ENCODE data around the gene SCAMP2.

Gene SCAMP2

DNA sequence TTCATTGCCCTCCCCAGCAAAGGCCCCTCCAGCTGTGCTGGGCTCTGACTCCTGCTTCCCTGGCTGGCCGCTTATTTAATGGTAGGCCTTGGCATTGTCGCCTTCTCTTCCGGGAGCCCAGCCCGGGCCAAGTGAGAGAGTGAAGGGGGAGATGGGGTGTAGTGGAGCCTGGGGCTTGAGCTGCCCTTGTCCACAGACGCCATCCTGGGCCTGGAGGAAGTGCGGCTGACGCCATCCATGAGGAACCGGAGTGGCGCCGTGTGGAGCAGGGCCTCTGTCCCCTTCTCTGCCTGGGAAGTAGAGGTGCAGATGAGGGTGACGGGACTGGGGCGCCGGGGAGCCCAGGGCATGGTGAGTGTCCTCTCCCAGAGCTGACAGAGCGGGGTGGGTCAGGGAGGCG is 57.2 kb downstream of the SCAMP2 start:
- no peak for DNase-seq

GRCh38 chr15:74815121-74815934 is 57.8 kb downstream of the SCAMP2 start:
- DNase-seq = no peak

- no peak for DNase-seq
Observed at GRCh38 chr15:74812533-74812932, 60.6 kb downstream of the SCAMP2 start, which contains the start of gene LMAN1L. LMAN1L (plus strand) TSS chr15:74812835; CDS start chr15:74812855, 20 bp downstream.

DNA sequence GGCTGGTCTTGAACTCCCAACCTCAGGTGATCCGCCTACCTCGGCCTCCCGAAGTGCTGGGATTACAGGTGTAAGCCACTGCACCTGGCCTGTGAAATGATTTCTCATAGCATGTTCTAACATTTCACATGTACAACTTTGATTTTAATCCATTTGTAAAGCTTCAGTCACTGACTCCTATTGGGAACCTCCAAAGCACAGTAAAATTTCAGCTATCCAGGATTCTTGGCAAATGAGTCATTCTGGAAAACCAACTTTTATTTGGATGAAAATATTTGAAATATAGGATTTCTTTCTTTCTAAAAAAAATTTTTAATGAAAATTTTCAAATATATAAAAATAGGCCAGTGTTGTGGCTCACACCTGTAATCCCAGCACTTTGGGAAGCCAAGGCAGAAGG is 63.2 kb downstream of the SCAMP2 start:
- no peak for DNase-seq

GRCh38 chr15:74809242-74809641 is 63.9 kb downstream of the SCAMP2 start:
- no peak for DNase-seq

DNA sequence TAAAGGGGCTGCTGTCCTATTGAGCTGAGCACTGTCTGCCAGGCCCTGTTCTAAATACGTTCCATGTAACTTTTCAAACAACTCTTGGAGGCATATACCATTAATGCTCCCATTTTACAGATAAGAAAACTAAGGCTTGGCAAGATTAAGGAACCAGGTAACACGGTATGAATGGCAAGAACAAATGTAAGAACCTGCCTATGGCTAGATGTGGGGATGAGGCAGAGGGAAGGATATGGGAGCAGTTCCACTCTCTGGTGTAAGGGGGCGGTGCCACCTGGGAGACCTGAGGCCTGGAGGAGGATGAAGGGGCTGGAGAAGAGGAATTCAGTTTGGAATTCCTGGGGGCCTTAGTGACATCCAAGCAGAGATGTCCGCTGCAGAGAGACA is 64.3 kb downstream of the SCAMP2 start:
- no peak for DNase-seq

GRCh38 chr15:74808078-74808839 is 64.9 kb downstream of the SCAMP2 start:
- DNase-seq = no peak

GRCh38 chr15:74807282-74807681 is 65.9 kb downstream of the SCAMP2 start:
- no peak for DNase-seq

- DNase-seq = no peak
Observed at GRCh38 chr15:74804935-74805334, 68.2 kb downstream of the SCAMP2 start.

DNA sequence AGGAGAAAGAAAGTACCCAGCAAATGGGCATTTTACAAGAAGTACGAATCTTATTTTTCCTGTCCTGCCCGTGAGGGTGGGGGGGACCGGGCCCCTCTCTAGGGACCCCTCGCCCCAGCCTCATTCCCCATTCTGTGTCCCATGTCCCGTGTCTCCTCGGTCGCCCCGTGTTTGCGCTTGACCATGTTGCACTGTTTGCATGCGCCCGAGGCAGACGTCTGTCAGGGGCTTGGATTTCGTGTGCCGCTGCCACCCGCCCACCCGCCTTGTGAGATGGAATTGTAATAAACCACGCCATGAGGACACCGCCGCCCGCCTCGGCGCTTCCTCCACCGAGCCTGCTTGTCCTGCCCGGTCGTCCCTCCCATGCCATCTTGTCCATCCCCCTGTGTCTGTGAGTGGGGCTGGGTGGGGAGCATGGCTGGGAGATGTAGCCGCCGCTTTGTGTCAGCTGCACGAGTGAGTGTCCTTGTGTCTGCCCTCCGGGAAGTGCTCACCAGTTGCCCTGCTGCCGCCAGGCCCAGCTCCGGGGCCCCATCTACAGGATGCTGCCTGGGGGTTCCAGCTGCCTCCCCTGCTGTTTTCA is 70.2 kb downstream of the SCAMP2 start:
- DNase-seq = no peak

DNA sequence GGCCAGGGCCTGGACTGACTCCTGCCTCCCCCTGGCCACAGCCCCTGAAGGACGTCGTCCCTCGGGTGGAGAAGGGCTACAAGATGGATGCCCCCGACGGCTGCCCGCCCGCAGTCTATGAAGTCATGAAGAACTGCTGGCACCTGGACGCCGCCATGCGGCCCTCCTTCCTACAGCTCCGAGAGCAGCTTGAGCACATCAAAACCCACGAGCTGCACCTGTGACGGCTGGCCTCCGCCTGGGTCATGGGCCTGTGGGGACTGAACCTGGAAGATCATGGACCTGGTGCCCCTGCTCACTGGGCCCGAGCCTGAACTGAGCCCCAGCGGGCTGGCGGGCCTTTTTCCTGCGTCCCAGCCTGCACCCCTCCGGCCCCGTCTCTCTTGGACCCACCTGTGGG is 70.9 kb downstream of the SCAMP2 start:
- DNase-seq = no peak

DNA sequence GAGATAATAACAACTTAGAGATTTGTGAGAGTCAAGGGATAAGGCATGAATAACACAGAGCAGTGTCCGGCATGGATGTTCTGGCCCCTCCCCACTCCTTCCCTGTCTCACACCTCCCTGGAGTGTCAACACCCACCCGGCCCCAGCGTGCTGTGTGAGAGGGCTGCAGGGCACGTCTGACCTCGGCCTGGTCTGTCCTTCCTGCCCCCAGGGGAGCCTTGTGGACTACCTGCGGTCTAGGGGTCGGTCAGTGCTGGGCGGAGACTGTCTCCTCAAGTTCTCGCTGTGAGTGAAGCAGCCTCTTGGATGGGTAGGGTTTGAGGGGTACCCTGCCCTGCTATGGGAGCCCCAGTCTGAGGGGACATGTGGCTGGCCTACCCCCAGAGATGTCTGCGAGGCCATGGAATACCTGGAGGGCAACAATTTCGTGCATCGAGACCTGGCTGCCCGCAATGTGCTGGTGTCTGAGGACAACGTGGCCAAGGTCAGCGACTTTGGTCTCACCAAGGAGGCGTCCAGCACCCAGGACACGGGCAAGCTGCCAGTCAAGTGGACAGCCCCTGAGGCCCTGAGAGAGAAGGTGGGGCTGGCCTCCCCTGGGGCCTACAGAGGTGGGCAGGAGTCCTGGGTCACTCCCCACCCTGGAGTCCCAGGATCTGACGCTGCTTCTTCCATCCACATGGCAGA is 71.7 kb downstream of the SCAMP2 start:
- no peak for DNase-seq

- no peak for DNase-seq
Observed at GRCh38 chr15:74800559-74801094, 72.5 kb downstream of the SCAMP2 start.

DNA sequence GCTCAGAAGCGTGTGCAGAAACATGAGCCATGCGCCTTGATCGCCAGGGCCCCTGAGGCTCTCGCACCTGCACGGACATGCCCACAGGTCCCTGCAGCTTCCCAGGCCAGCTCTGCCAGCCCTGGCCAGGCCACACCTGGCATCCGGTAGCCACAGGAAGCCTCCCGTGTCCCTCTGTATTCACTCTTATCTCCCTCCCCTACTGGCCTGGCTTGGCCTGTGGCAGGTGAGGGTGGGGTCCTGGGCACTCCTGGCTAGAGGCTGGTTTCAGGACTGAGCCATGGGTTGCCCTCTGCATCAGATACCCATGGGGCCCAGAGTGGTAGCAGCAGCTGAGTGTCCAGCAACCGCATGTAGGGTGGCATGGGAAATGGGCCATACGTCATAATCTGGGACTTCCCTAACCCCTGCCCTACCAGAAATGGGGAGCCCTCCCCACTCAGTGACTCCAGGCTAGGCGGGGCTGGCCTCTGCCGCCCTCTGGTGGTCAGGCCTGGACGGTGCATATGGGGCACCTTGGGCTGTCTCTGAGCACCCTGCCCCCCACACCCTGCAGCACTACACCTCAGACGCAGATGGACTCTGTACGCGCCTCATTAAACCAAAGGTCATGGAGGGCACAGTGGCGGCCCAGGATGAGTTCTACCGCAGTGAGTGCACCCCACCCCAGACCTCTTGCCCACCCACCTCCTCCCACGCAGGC is 73.2 kb downstream of the SCAMP2 start:
- DNase-seq = peak; percentile 68

DNA sequence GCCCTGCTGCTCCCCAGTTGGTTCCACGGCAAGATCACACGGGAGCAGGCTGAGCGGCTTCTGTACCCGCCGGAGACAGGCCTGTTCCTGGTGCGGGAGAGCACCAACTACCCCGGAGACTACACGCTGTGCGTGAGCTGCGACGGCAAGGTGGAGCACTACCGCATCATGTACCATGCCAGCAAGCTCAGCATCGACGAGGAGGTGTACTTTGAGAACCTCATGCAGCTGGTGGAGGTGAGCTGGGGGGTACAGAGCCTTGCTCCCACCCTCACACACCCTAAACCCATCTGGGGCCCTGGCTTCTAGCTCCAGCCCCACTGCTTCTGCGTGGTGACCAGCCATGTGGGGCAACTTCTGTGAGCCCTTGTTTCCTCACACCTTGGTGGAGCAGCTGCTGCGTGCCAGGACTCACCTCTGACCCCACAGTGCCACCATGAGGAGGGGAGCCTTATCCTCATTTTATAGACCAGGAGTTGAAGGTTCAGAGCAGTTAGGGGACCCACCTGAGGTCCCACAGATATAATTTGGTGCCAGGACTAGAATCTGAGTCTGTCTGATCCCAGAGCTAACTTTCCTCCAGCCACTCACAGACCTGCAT is 73.8 kb downstream of the SCAMP2 start:
- no peak for DNase-seq

DNA sequence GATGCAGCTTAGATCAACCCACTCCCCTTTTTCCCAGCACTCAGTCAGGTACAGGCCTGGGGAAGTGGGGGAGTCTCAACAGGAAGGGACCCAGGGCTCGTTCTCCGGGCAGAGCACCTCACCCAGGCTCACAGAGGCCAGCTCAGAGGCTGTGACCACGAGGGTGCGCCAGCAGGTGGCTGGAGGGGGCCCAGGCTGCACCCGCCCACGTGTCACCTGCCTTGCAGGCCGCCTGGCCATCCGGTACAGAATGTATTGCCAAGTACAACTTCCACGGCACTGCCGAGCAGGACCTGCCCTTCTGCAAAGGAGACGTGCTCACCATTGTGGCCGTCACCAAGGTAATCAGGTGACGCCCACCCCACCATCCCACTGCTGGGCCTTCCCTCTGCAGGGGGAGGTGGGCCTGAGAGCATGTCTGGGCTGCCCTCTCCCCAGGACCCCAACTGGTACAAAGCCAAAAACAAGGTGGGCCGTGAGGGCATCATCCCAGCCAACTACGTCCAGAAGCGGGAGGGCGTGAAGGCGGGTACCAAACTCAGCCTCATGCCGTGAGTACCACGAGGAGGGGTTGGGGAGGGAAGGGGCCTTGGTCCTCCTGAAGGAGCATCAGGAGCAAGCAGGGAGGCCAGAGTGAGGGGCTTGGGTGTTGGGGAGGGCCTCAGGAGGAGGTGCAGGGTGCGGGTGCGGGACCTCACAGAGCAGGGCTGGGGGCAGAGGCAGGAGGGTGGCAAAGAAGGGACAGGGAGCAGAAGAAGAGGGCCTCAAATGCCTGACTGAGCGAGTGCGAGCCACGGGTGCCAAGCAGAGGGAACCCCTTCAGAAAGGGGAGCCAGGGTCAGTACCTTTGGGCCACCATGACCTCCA is 74.5 kb downstream of the SCAMP2 start:
- DNase-seq = no peak

GRCh38 chr15:74795966-74796625 is 77.1 kb downstream of the SCAMP2 start:
- no peak for DNase-seq

- DNase-seq = no peak
Observed at GRCh38 chr15:74794970-74795349, 78.2 kb downstream of the SCAMP2 start.

DNA sequence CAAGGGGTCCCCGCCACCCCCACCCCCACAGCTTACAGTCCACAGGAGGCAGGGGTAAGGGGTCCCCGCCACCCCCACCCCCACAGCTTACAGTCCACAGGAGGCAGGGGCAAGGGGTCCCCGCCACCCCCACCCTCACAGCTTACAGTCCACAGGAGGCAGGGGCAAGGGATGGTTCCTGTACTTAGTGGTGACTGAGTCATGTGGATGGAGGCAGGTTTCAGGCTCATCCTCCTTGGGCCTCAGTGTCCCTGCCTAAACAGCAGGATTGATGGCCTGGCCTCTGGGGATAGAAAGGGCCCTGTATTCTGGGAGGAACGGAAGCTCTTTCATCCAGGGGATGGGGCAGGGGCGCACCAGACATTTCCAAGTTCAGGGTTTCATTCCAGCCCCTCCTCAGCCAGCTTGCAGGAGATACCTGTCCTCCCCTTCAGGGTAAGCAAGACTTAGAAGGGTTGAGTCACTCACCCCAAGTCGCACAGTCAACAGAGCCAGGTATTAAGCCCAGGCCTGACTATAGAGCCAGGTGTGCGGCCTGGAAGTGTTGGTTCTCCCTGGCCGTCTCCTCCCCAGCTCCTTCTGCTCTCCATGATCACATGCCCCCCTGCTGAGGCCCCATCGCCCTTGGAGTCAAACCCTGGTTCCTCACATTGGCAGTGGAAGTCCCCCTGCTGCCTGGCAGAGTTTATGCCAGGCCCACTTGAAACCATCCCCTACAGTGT is 78.8 kb downstream of the SCAMP2 start:
- no peak for DNase-seq
